Natural killer cell (primary cell): ENCODE data around the gene PRDM8. TPM values are rescaled to one million over a fixed set of nuclear protein-coding genes. Genes with fewer than 3 reads are reported as not detected.

Source experiments
- ATAC-seq, 3 donors: fragments of 150-1000 bp in 2 of 3; fragments of 200-7000 bp in 1 of 3; cut with Tn5 transposase; 1 replicate in 1 of 3; 2 replicates in 2 of 3; pipeline ENCODE4 v1.10.0; 2021; ENCODE audit warnings: mild to moderate bottlenecking in 2 of 3, moderate library complexity in 2 of 3
- DNase-seq, 2 donors: peaks; one replicate each; pipeline versions ENCODE4 v3.0.0 to v3.0.0-alpha.2; 2013 to 2021; ENCODE audit warnings: mixed read lengths in 1 of 2
- H3K27ac ChIP-seq: one replicate; pipeline ENCODE4 v1.5.1; 2013; ENCODE audit warnings: mild to moderate bottlenecking, low read length
- H3K27me3 ChIP-seq: one replicate; pipeline ENCODE4 v1.6.1; 2013; ENCODE audit warnings: low read length; ENCODE audit not compliant: control insufficient read depth, insufficient read depth
- H3K36me3 ChIP-seq: one replicate; pipeline ENCODE4 v1.6.1; 2013; ENCODE audit warnings: low read length; ENCODE audit not compliant: control insufficient read depth, insufficient read depth
- H3K4me1 ChIP-seq: one replicate; pipeline ENCODE4 v1.6.1; 2013; ENCODE audit warnings: low read length; ENCODE audit not compliant: control insufficient read depth, insufficient read depth
- H3K4me3 ChIP-seq: one replicate; pipeline ENCODE4 v1.5.1; 2013; ENCODE audit warnings: low read length
- H3K9me3 ChIP-seq: one replicate; pipeline ENCODE4 v1.6.1; 2013; ENCODE audit warnings: low read length; ENCODE audit not compliant: control insufficient read depth, insufficient read depth
- H3K27ac Mint-ChIP-seq, 2 donors: one replicate each; pipeline ENCODE4 v1.8.0; 2022; ENCODE audit warnings: mild to moderate bottlenecking in 2 of 2, mixed read lengths in 2 of 2, moderate library complexity in 1 of 2
- H3K27me3 Mint-ChIP-seq, 2 donors: one replicate each; pipeline ENCODE4 v1.8.0; 2022; ENCODE audit warnings: low read depth in 2 of 2, mixed read lengths in 2 of 2
- H3K36me3 Mint-ChIP-seq: one replicate; pipeline ENCODE4 v1.8.0; 2022; ENCODE audit warnings: mixed read lengths
- H3K4me1 Mint-ChIP-seq, 2 donors: one replicate each; pipeline ENCODE4 v1.8.0; 2022; ENCODE audit warnings: mixed read lengths in 2 of 2
- H3K4me3 Mint-ChIP-seq: one replicate; pipeline ENCODE4 v1.8.0; 2022; ENCODE audit warnings: mild to moderate bottlenecking, moderate library complexity, mixed read lengths
- H3K9me3 Mint-ChIP-seq, 2 donors: one replicate each; pipeline ENCODE4 v1.8.0; 2022; ENCODE audit warnings: mixed read lengths in 2 of 2
- WGBS: methylation state at CpG from one replicate; pipeline ENCODE4 v1.1.7; 2013; ENCODE audit warnings: missing lambda C conversion rate; ENCODE audit not compliant: insufficient coverage; 5-methylcytosine and 5-hydroxymethylcytosine counted together
- intact Hi-C: fragments of 100-400 bp; cut with micrococcal nuclease; formaldehyde crosslinking; loops from one replicate; pipeline ENCODE4 v1.14.2; 2022
- total RNA-seq, 4 donors: library from RNA; stranded (reverse); fragments of 120-200 nt in 1 of 4; gene quantifications; one replicate each; pipeline versions ENCODE4 v1.2.3 to v1.2.4, GENCODE V29; 2013 to 2022
- TF ChIP-seq, protein P1 (sequence below): fragments of 200-600 bp; IDR thresholded peaks from one replicate; pipeline ENCODE4 v1.8.0; 2022; ENCODE audit warnings: antibody characterized with exemption

Gene PRDM8
- total RNA-seq, 3 donors from 2014 or later (not counting 1 experiment from before 2014, with no cell fraction given): 5.8 to 6.2 (median 6.0) TPM

DNA sequence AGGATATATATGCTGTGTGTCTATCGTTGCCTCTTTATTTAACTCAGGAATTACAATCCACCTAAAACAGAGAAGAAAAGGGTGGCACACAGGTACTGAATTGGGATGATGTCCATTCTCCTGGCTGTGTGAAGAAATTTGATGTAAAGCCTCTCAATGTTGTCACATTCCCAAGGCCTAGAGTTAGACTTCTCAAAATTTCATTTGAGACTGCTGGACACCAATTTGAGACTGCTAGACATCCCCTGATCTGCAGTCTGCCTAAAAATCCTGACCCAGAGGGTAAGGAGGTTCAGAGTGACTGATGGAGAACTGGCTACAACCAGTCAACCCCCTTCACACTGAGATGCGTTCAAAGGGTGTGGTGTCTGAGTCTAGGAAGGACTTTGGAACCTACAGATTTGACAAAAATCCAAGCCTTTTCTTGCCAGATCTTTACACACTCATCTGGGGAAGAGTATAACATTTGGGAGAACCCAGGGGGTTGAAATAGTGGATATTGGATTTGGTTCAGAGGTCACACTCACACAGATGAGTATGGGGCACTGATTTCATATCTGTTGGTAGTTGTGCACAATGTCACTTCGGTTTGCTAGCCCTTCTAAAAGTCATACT lies 4.9 kb upstream of the PRDM8 start:
- Histone ChIP-seq H3K27ac (no peak overlapping the region), H3K36me3 (no peaks in the 10 kb centered on the region), H3K4me3 (no peak overlapping the region), H3K4me1 (peaks cover 11% of the 10 kb centered on the region), H3K9me3 (no peaks in the 10 kb centered on the region), H3K27me3 (no peaks in the 10 kb centered on the region)
- intact Hi-C loops: no loop called here
- ATAC-seq (no peak), DNase-seq (no peak)
- H3K4me1 Mint-ChIP-seq: peaks cover 0 to under 1% of the 10 kb centered on the region in 2 donors
- H3K27ac Mint-ChIP-seq: no peak overlapping the region
- no peak overlapping the region for H3K4me3 Mint-ChIP-seq
- WGBS: 91% methylated on average over 1 of the region's 3 CpGs
- TF ChIP-seq, protein P1, sequence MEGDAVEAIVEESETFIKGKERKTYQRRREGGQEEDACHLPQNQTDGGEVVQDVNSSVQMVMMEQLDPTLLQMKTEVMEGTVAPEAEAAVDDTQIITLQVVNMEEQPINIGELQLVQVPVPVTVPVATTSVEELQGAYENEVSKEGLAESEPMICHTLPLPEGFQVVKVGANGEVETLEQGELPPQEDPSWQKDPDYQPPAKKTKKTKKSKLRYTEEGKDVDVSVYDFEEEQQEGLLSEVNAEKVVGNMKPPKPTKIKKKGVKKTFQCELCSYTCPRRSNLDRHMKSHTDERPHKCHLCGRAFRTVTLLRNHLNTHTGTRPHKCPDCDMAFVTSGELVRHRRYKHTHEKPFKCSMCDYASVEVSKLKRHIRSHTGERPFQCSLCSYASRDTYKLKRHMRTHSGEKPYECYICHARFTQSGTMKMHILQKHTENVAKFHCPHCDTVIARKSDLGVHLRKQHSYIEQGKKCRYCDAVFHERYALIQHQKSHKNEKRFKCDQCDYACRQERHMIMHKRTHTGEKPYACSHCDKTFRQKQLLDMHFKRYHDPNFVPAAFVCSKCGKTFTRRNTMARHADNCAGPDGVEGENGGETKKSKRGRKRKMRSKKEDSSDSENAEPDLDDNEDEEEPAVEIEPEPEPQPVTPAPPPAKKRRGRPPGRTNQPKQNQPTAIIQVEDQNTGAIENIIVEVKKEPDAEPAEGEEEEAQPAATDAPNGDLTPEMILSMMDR: no peak
- no peaks in the 10 kb centered on the region for H3K36me3 Mint-ChIP-seq
- H3K9me3 Mint-ChIP-seq: no peaks in the 10 kb centered on the region
- peaks cover 36 to 43% of the 10 kb centered on the region in 2 donors for H3K27me3 Mint-ChIP-seq

DNA sequence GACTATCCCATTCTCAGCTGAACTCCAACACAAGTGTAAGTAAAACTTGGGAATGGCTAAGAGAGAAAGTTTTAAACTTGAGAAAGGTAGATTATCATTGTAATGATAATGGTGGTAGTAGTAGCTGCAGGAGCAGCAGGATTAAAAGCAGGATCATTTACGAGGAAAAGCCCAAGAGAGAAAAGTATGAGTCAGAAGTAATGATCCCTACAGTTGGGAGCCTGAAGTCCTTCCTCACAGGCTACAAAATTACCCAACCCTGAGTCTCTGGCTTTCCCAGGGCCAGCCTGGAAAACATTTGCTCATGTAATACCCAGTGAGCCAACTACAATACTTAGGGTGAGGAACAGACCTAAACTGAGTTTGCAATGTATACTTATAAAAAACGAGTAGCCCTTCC lies 4.4 kb upstream of the PRDM8 start:
- 93% methylated on average over 2 of the region's 2 CpGs for WGBS
- TF ChIP-seq, protein P1: no peak
- no peak for ATAC-seq
- no peaks in the 10 kb centered on the region for H3K36me3 Mint-ChIP-seq
- Histone ChIP-seq H3K27me3 (peaks cover 1% of the 10 kb centered on the region), H3K4me3 (no peak overlapping the region), H3K27ac (no peak overlapping the region), H3K4me1 (peaks cover 16% of the 10 kb centered on the region), H3K9me3 (no peaks in the 10 kb centered on the region), H3K36me3 (no peaks in the 10 kb centered on the region)
- H3K9me3 Mint-ChIP-seq: no peaks in the 10 kb centered on the region
- peaks cover 37 to 43% of the 10 kb centered on the region in 2 donors for H3K27me3 Mint-ChIP-seq
- H3K4me3 Mint-ChIP-seq: no peak overlapping the region
- intact Hi-C loops: no loop called here
- DNase-seq: no peak
- H3K4me1 Mint-ChIP-seq: peaks cover 0 to 7% of the 10 kb centered on the region in 2 donors
- H3K27ac Mint-ChIP-seq: no peak overlapping the region

DNA sequence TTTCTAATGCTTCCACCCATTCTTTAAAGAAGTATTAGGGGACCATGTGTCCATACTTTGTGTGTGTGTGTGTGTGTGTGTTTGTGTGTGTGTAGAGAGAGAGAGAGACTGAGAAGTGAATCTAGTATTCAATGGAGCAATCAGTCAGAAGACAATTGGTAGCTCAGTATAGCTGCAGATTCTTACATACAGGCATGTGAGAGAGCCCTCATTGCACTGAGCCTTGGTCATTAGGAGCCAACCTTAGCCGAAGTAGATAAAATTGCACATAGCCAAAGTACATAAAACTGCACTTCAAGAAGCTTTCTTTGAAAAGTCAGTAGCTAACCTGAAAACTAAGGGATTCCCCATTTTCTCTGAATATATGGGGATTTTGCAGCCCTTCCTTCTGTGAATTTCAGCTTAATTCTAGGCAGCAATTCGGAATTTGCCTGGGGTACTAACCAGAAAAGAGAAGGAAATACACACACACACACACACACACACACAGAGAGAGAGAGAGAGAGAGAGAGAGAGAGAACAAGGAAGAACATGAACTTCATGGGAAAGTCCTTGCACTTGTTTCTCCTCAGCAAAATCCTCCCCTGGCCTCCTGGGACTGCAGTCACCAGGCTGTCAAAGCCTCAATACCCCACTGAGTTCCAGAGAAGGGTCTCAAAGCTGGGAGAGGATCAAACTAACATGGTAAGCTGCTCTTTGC lies 1.7 kb upstream of the PRDM8 start:
- Mint-ChIP-seq H3K27me3 (peaks cover 50 to 55% of the 10 kb centered on the region in 2 donors), H3K4me1 (peaks cover 0 to 12% of the 10 kb centered on the region in 2 donors), H3K9me3 (no peaks in the 10 kb centered on the region), H3K4me3 (no peak overlapping the region), H3K36me3 (no peaks in the 10 kb centered on the region), H3K27ac (no peak overlapping the region)
- Histone ChIP-seq H3K9me3 (no peaks in the 10 kb centered on the region), H3K4me3 (no peak overlapping the region), H3K27ac (no peak overlapping the region), H3K36me3 (no peaks in the 10 kb centered on the region), H3K4me1 (peaks cover 18% of the 10 kb centered on the region), H3K27me3 (peaks cover 2% of the 10 kb centered on the region)
- 67% methylated on average over 1 of the region's 2 CpGs for WGBS
- ATAC-seq: no peak
- TF ChIP-seq, protein P1: no peak
- intact Hi-C loops: no loop called here
- no peak for DNase-seq
